NCI-H2081 treated with DMSO at 0.1 percent for 48 hours (cell line): ENCODE measurements around the gene ITPR1.

Source experiments
- DNase-seq: peaks from one replicate; lab custom pipeline; 2025; lab: John Stamatoyannopoulos, UW

ITPR1 gene

DNA sequence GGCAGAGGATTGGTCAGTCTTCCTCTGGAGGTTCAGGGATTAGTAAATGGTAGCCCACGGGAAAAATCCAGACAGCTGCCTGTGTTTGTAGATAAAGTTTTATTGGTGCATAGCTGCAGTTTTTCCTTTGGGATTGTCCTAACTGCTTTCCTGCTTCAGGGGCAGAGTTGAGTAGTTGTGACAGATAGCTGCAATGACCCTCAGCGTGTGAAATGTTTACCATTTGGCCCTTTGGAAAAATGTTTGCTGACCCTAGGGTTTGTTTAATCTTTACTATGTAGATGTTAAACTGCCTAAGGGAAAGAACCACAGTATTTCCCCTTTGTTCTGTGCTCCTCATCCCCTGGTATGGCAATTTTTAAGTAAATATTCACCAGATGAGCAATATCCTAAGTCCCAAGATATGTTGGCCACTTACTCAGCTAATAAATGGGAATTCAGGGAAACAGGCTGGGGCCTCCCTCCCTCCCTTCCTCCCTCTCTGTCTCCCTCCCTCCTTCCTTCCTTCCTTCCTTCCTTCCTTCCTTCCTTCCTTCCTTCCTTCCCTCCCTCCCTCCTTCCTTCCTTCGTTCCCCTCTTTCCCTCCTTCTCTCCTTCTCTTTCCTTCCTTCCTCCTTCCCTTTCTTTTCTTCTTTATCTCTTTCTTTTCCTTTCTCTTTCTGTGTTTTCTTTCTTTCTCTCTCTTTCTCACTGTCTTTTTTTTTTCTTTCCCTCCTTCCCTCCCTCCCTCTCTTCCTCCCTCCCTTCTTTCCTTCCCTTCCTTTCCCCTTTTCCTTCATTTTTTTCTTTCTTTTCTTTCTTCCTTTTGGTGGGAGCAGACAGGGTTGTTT lies 251.5 kb downstream of the ITPR1 start:
- no peak for DNase-seq

DNA sequence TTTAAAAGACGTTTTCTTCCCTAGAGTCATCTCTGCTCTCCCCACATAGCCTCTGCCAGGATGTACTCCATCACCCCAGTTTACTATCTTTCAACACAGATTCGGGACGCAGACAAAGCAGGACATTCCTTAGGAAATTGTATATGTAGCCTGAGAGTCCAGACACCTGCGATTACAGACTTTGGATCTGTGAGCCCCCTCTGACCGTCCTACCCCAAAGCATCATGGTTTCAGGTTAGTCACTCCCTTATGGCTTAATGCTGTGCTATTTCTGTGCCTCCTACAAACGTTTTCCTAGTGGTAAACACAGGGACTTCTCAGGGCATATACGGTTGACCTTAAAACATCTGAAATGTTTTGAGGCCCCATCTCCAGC lies 252.1 kb downstream of the ITPR1 start:
- DNase-seq, result no peak

DNA sequence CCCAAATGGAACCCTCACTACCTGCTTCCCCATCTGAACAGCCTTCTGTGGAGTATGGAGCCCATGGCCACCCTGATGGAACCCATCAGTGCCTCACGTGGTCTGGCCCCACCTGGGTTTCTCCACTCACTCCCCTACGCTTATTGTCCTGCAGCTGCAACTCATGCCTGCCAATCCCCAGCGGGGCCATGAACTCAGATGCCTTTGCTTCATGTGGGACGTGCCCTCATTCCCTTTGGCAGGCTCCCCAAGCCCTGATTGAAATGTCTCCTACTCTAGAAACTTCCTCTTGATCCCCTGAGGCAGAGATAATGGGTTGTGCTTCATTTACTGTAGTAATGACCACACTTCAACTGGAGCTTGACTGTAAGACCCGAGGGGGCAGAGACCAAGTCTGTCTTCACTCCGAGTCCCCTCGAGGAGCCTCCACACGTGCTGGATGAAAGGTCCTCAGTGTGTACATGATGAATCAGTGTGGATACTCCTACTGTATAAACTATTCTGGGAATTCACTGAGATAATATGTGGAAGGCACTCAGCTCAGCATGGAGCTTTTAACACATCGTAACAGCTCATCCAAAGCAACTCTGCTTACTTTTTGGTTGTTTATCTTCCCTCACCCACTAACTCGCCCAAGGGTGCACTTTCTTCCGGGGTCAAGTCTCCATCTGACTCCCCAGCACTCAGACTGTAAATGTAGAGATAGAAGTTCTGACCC lies 253.3 kb downstream of the ITPR1 start:
- no peak for DNase-seq

DNA sequence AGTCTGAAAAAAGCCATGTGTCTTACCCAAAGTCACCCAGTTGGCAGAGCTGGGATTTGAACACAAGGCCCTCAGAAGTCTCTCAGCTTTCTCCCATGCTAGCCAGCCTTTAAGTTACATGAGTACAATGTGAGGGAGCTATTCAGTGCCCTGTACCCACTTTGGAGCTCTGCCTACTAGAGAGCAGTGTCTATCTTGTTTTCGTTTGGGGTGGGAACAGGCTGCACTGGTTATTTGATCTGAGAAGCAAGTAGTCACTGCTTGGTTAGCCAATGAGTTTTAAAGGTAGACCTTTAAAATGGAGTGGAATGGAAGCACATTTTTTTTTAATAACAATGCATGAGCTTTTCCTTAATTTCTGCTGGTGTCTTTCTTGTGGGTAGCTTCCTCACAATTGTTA lies 255.0 kb downstream of the ITPR1 start:
- DNase-seq, result no peak

DNA sequence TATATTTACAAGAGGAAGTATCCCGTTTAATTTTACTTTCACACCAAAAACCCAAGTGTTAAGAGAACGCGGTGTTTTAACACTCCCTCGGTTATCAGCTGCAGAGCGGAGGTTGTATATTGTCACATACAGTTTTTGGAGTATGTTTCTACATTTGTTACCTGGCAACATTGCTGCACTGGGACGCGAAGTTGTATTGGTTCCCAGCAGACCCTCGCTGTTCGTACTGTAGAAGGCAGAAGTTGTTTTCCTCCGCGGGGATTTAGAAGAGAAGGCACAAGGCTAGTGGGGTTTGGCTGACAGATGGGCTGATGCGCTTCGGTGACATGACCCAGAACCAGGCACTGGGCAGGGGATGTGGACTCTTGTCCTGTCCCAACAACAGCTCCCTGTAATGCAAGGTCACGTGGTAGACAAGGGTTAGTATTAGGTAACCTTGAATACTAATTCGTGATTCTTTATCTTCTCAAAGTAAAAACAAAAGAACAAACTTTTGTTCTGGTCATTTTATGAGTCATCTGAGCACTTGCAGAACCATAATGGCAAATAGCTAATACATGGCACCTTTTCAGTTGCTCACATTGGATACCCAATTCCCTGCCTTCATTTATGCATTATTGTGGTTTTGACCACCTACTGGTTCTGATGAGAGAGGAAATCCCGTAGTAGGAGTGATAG lies 255.7 kb downstream of the ITPR1 start:
- no peak for DNase-seq

DNA sequence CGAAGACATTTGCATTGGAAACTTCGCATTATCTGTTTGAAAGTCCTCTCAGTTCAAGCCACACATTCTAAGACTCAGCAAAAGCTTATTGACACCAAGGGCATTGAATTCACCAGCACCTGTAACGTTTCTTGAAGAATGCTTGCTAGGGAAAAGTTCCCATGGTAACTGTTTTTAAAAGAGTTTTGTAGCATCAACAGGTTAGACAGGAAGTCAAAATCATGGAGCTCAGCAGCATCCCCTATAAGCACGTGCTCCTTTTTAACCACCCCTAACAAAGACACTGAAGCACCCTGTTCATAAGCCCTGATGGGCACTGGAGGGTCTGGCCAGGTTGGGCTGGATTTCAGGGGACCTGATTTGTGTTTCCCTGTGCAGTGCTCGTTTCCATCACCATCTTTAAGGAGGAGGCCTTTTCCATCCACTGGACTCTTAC lies 256.4 kb downstream of the ITPR1 start:
- no peak for DNase-seq

DNA sequence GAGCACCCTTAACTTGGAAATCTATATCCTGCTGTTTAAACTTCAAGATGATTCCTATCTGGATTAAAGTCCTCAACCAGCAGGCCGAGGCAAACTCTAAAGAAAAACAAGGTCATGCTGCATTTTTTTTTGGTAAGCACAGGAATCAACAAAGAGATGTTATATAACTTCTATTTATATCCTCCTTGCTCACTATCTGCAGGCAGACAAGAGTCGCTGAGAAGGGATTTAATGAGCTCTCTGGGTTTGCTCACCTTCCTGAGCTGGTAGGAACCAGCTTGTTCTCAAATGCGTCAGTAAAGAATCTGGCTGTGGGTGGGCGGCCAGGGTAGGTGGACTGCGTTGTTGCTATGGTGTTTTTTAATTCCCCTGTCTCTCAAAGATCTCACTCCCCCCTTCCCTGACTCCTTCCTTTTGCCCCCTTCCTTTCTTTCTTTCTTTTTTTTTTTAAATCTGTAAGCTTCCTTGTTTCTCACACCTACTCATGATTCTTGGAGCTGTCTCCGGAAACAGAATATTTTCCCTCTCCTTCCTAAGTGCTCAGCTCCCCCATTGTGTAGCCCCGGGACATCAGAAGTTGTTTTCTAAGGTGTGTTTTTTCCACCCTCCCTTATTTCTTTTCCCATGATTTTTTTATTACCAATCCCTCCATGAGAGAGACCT lies 257.3 kb downstream of the ITPR1 start:
- no peak for DNase-seq

DNA sequence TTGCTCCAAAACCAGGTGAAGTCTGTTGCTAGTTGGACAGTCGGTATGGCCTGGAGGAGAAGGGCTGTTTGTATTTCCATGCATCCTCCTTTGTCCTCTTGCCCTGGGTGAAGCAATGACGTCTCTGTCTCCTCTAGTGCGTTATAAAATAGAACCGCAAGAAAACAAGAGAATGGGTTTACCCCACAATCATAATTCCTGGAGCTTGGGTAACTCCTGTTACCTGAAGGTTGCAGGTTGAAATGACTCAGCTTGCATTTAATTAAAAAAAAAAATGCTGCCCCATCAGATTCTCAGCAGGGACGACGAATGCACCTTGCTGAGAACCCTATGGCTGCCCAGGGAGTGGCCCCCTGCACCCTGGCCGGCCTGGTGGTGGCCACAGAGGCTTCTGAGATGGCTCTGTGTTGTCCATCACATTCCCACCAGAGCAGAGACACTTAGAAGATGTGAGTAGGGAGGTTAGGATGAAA lies 257.9 kb downstream of the ITPR1 start:
- DNase-seq, result no peak

DNA sequence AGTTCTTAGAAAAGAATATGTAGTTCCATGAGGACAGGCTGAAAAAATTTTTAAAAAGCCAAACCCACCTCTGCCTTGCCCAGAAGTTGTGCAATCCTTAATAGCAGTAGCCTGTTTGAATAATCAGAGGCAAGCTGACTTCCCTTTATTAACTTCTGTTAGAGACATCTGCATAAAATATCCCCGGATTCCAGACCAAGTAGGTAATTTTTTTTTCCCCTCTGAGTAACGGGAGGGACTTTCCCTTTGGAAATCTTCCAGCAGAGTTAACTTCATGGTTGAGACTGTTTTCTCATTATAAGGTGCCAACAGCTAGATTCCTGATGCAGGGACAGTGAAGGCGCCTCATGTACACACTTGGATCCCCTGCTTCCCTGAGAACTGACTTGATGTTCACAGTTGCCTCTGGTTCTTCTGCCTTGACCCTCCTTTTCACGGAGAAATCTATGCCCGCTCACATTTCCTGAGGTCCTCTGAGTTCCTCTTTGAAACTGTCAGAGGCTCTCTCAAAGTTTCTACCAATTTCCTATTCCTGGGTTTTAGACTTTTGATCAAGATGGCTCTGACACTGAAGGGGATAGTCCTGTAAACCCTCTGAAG lies 258.5 kb downstream of the ITPR1 start:
- DNase-seq, result no peak

DNA sequence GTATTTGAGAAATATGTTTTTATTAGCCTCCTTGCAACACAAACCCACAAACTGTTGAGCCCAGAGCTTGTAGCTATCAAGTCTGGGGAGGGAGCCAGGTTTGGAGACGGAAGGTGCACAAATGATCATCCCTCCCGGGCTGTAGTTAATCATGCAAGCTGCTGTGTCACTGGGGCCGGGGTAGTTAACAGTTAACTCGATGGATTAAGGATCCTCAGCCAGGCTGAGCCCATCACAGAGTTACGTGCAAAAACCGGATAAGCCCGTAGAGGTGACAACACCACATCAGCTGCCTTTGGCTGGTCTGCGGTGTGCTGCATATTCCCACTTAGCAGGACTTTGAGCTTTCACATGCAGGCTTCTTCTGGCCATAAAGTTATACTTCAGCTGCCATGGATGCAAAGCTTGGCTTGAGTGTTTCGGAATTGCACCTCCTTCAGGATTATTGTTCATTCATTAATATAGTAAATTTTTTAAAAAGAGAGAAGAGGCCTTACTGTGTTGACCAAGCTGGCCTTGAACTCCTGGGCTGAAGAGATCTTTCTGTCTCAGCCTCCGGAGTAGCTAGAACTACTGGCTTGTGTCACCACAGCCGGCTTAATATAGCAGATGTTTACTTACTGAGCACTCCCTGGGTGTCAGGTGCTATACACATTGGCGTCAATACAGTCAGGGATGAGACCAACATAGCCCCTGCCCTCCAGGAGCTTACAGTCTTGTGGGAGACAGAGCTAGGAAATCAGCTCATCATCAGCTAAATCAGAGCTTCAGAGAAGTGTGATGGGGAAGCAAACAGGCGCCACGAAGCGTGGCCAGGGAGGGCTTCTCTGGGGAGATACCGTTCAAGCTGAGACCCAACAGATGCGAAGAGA lies 259.3 kb downstream of the ITPR1 start:
- DNase-seq, result no peak

DNA sequence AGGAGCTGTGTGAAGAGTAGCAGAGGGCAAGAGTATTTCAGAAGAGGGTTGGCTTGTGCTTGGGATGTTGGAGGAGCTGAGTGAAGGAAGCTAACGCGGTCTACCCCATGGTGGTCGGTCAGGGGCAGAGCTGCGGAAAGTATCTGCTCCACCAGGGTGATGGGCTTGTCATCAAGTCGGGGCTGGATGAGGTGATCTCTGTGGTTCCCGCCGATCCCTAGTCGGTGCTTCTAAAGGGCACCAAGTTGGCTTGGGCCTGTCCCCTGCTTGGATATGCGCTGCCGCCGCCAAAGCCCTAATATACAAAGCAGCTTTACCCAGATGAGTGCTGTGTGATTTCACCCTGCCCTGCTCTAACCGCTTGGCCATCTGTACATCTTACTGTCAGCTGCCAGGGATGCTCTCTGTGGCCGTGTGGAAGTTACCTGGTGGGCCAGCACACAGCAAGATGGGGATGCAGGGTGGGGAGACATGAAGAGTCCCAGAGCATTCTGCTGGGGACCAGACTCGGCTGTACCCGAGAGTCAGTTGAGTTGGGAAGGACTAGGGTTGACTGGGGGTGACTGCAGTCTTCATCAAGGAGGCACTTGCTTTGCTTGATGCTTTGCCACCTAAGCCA lies 260.0 kb downstream of the ITPR1 start:
- DNase-seq, result no peak

DNA sequence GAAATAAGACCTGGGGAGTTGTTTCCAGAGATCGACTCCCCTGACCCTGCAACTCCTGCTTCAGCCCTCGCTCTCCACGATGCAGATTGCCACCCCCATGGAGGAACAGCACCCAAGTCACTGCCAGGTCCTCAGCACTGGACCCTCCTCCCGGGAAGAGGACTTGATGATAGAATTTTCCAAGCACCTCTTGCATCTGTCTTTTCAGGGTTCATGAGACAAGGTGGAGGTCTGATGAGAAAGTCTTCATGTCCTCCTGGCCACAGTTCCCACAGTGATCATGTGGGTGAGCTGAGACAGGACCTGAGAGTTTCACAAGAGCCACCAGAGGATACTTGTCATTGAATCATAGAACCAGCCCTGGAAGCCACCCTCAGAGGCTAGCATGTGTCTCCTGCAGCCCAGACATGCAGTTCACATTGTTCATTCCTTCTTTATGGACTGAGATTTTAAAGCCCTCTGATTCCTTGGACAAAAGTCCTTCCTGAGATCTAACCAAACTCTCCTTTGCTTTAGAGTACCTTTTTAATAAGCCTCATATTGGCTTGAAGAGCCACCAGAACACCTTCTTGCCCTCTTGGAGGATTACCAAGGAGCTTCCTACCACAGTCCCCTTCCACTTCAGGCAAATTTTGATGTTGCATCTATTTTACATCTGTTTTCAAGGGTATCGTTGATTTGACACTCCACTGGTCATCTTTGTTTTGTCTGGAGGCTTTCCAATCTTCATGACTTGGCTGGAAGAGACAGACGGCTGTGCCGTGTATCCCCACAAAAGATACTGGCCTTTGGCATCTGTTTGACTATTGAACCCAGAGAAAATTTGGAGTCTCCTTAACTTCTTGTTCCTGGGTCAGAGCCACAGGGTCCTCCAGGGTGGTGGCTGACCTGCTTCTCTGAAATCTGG lies 261.3 kb downstream of the ITPR1 start:
- no peak for DNase-seq

DNA sequence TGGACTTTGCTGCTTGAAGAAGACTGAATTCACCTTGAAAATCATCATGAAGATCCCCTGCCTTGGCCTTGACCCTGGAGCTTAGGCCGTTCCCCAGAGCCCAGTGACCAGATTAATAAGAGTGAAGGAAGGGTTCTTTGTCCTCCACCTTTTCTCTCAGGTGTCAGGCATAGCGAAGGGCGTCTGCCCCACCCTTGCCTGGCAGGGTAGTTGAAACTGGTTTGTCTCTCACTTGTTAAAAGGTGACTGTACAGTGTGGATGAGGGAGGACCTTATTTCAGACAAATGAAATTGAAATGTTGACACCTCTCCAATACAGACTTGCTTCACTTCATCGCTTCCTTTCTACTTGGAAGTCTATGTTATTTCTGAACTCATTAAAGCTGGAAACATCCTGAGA lies 262.4 kb downstream of the ITPR1 start:
- no peak for DNase-seq

DNA sequence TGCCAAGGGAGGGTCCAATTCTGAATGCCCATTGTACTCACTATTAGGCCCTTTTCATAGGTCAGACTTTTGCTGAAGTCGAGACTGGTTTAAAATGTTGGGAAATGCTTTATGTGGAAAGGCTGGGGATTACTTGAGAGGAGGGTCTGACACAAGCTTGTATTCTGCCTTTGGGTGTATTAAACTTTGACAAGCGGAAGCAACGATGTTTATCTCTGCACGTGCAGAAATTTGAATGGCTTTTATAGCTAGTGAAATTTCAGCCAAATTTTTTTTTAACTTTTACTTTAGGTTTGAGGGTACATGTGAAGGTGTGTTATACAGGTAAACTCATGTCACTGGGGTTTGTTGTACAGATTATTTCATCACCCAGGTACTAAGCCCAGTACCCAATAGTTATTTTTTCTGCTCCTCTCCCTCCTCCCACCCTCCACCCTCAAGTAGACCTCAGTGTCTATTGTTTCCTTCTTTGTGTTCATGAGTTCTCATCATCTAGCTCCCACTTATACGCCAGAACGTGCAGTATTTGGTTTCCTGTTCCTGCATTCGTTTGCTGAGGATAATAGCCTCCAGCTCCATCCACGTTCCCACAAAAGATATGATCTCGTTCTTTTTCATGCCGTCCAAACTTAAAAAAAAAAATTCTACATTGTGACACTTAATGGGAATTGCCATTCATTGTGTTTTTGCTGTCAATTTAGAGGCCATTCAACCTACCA lies 263.1 kb downstream of the ITPR1 start:
- DNase-seq, result no peak

DNA sequence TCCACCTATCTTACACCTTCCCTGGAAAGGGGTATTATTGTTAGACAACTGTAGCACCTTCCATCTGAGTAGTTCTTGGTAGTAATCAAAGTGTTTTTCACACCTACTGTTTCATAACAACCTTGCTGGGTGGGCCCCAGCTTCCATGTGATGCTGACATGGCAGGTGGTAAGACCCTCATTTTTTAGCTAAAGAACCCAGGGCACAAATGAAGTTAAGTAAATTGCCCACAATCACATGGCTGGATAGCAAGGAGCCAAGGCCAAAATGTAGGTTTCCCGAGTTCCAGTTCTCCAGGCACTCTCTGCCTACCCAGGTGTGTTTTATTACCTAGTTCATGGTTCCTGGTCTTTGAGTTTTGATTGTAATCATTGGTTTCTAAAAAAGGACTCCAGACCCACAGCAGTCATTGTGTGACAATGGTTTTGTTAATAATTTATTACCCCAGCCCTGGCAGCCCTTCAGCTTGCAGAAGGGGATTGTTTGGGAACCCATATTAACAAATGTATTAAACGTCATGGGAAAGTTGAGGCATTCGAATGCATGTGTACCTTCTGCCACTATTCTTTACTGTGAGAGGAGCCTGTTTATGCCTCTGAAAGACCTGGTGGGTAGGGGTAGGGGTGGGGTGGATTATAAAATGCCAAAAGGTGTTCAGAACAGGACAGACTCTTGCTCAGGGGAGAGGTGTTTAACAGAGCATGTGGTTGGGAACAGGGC lies 263.9 kb downstream of the ITPR1 start:
- no peak for DNase-seq

DNA sequence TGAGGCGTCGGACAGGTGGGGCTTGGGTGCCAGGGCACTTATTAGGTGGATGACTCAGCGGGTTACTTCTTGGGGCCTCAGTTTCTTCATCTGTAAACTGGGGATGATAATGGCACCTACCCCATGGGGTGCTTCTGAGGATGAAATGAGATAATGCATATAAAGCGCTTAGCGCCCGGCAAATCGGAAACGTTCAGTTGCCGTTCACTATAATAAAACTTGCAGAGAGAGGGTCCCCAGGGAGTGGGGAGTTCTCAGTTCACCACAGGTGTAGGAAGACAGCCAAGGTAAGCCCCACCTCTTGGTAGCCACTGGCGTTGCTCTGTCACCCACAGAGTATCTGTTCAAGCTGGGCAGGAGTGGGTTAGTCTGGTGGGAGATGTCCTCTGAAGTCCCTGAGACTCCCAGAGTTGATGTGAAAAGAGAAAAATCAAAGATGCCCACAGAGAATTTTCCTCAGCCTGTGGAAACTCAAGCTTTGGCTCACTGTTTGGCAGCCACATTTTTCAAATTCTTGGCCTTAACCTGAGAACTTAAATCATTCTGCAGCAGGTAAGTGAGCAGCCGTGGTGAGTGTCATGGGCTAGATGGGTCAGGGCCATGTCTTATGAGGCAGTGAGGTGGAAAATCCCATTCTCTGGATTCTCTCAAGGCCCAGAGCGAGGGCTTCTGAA lies 264.6 kb downstream of the ITPR1 start:
- DNase-seq, result no peak

DNA sequence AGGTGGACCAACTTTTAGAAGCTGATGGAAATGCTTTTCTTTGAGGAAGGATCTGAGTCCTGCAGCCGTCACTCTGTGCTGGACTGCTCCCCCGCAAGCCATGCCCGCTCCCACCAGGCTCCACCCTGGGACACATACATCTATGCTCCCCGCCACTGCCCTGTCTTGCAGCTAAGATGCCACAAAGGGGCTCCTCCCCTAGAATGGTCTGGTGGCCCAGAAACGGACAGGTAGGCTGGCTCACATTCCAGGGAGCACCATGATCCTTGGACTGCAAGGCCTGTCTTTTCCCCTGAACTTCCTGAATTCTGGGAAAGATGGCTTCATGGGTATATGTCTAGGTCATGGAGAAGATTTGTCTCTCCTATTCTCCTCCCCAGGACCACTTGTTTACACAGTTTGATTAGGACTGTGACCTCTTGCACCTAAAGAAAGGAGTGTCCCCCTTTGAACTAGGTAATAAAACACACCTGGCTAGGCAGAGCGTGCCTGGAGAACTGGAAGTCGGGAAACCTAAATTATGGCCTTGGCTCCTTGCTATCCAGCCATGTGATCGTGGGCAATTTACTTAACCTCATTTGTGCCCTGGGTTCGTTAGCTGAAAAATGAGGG lies 265.2 kb downstream of the ITPR1 start:
- no peak for DNase-seq
